DOHH2 (cell line): ENCODE results near the gene HHLA2.

ENCODE experiments used
- H3F3A ChIP-seq: fragments of 200-600 bp; sonication (generic), shearing (Covaris generic); 2 replicates; pipeline ENCODE4 v1.6.0; 2016; ENCODE audit warnings: antibody characterized with exemption, mild to moderate bottlenecking; ENCODE audit not compliant: control insufficient read depth, insufficient read depth
- H3K27ac ChIP-seq: fragments of 200-600 bp; sonication (generic); 2 replicates; pipeline ENCODE4 v1.5.1; 2014; ENCODE audit warnings: low read depth, mild to moderate bottlenecking, low read length, moderate library complexity
- H3K27me3 ChIP-seq: fragments of 200-600 bp; sonication (generic); 2 replicates; pipeline ENCODE4 v1.6.1; 2014; ENCODE audit warnings: mild to moderate bottlenecking, low read length, mixed read lengths; ENCODE audit not compliant: control insufficient read depth
- H3K36me3 ChIP-seq: fragments of 200-600 bp; sonication (generic); 2 replicates; pipeline ENCODE4 v1.6.1; 2014; ENCODE audit warnings: mild to moderate bottlenecking, low read length, moderate library complexity, mixed read lengths; ENCODE audit not compliant: control insufficient read depth
- H3K4me1 ChIP-seq: fragments of 200-600 bp; sonication (generic); 2 replicates; pipeline ENCODE4 v1.6.1; 2014; ENCODE audit warnings: mild to moderate bottlenecking, low read length, mixed read lengths; ENCODE audit not compliant: control insufficient read depth
- H3K4me2 ChIP-seq: fragments of 200-600 bp; sonication (generic); 2 replicates; pipeline ENCODE4 v1.6.0; 2014; ENCODE audit warnings: mild to moderate bottlenecking, low read length, moderate library complexity
- H3K4me3 ChIP-seq: fragments of 200-600 bp; sonication (generic); 2 replicates; pipeline ENCODE4 v1.5.1; 2014; ENCODE audit warnings: mild to moderate bottlenecking, low read length, mixed read lengths
- H3K79me2 ChIP-seq: fragments of 200-600 bp; sonication (generic); 2 replicates; pipeline ENCODE4 v1.6.1; 2014; ENCODE audit warnings: mild to moderate bottlenecking, low read length, mixed read lengths; ENCODE audit not compliant: control insufficient read depth
- H3K9me2 ChIP-seq: fragments of 200-600 bp; sonication (generic); replicated peaks from 2 replicates; pipeline ENCODE4 v1.6.1; 2014; ENCODE audit warnings: mild to moderate bottlenecking, low read length, mixed read lengths; ENCODE audit not compliant: control insufficient read depth
- H3K9me3 ChIP-seq: fragments of 200-600 bp; sonication (generic); 2 replicates; pipeline ENCODE4 v1.6.1; 2014; ENCODE audit warnings: antibody characterized with exemption, low read length, mixed read lengths; ENCODE audit not compliant: control insufficient read depth, insufficient read depth
- H4K20me1 ChIP-seq: fragments of 200-600 bp; sonication (generic); 2 replicates; pipeline ENCODE4 v1.6.0; 2014; ENCODE audit warnings: low read depth, mild to moderate bottlenecking, antibody characterized with exemption, low read length, moderate library complexity; ENCODE audit not compliant: control insufficient read depth, insufficient read depth
- CTCF ChIP-seq: fragments of 200-600 bp; sonication (generic); IDR thresholded peaks from one replicate; pipeline ENCODE4 v1.5.1; 2014; ENCODE audit warnings: antibody characterized with exemption, mild to moderate bottlenecking, low read depth, low read length; ENCODE audit not compliant: poor library complexity, severe bottlenecking
- EZH2phosphoT487 ChIP-seq: fragments of 200-600 bp; sonication (generic); IDR thresholded peaks from 2 replicates; pipeline ENCODE4 v1.6.1; 2017; ENCODE audit warnings: borderline replicate concordance, mild to moderate bottlenecking, antibody characterized with exemption, low read length, moderate library complexity, mixed read lengths

Gene HHLA2

GRCh38 chr3:108315767-108316301 lies 19.5 kb downstream of the HHLA2 start:
- Histone ChIP-seq H3K4me2 (no peak overlapping the region), H3F3A (no peaks in the 10 kb centered on the region), H3K27ac (no peak overlapping the region), H3K9me2 (no peaks in the 10 kb centered on the region), H3K4me3 (no peak overlapping the region), H3K79me2 (no peaks in the 10 kb centered on the region), H3K36me3 (no peaks in the 10 kb centered on the region), H4K20me1 (no peaks in the 10 kb centered on the region), H3K4me1 (no peaks in the 10 kb centered on the region), H3K27me3 (no peaks in the 10 kb centered on the region), H3K9me3 (no peaks in the 10 kb centered on the region)
- TF ChIP-seq EZH2phosphoT487, result no peak
- TF ChIP-seq CTCF, result no peak

GRCh38 chr3:108319428-108320082 lies 23.2 kb downstream of the HHLA2 start:
- no peaks in the 10 kb centered on the region for H3K9me3 ChIP-seq
- TF ChIP-seq CTCF (no peak), EZH2phosphoT487 (no peak)
- H3K27ac ChIP-seq, result no peak overlapping the region
- no peaks in the 10 kb centered on the region for H3K27me3 ChIP-seq
- H4K20me1 ChIP-seq, result no peaks in the 10 kb centered on the region
- H3K4me2 ChIP-seq, result no peak overlapping the region
- H3K4me1 ChIP-seq, result no peaks in the 10 kb centered on the region
- H3F3A ChIP-seq, result no peaks in the 10 kb centered on the region
- no peaks in the 10 kb centered on the region for H3K79me2 ChIP-seq
- H3K36me3 ChIP-seq, result no peaks in the 10 kb centered on the region
- H3K9me2 ChIP-seq, result no peaks in the 10 kb centered on the region
- H3K4me3 ChIP-seq, result no peak overlapping the region

GRCh38 chr3:108320746-108321350 lies 24.5 kb downstream of the HHLA2 start:
- Histone ChIP-seq H3K27me3 (no peaks in the 10 kb centered on the region), H3K9me2 (no peaks in the 10 kb centered on the region), H3K4me2 (no peak overlapping the region), H4K20me1 (no peaks in the 10 kb centered on the region), H3K36me3 (no peaks in the 10 kb centered on the region), H3F3A (no peaks in the 10 kb centered on the region), H3K27ac (no peak overlapping the region), H3K79me2 (no peaks in the 10 kb centered on the region), H3K4me1 (no peaks in the 10 kb centered on the region), H3K9me3 (no peaks in the 10 kb centered on the region), H3K4me3 (no peak overlapping the region)
- no peak for TF ChIP-seq EZH2phosphoT487
- no peak for TF ChIP-seq CTCF
